ENCODE measurements around the gene PTGER3.

DNA sequence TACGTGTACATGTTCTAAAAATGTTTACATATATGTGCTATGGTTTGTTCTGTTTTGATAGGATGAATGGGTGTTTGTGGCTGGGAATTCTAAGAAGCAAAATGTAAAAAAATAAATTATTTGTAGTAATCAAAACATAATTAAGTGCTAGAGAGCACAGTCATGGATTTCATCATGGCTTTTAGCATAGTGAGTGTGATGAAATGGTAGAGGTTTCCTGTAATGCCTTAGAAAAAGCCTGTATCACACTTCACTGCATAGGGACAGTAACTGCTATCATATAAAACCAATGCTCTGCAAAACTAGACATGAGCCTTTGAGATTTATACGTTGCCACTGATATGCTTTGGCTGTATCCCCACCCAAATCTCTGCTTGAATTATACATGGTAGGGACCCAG is 99.8 kb downstream of the PTGER3 start:
- TF ChIP-seq, protein P1, sequence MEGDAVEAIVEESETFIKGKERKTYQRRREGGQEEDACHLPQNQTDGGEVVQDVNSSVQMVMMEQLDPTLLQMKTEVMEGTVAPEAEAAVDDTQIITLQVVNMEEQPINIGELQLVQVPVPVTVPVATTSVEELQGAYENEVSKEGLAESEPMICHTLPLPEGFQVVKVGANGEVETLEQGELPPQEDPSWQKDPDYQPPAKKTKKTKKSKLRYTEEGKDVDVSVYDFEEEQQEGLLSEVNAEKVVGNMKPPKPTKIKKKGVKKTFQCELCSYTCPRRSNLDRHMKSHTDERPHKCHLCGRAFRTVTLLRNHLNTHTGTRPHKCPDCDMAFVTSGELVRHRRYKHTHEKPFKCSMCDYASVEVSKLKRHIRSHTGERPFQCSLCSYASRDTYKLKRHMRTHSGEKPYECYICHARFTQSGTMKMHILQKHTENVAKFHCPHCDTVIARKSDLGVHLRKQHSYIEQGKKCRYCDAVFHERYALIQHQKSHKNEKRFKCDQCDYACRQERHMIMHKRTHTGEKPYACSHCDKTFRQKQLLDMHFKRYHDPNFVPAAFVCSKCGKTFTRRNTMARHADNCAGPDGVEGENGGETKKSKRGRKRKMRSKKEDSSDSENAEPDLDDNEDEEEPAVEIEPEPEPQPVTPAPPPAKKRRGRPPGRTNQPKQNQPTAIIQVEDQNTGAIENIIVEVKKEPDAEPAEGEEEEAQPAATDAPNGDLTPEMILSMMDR (IDR thresholded peaks at IDR 0.05): no peak
- TF ChIP-seq POLR2A (IDR thresholded peaks at IDR 0.05): no peak
